Tibial artery (tissue), 4 donors: ENCODE results near the gene PTPRJ.

ENCODE experiments used
- DNase-seq, 2 donors: peaks; one replicate each; pipeline ENCODE4 v3.0.0-alpha.2; 2019
- H3K27ac ChIP-seq, 2 donors: fragments of 200-600 bp; sonication (generic) in 1 of 2; 1 replicate in 1 of 2; 2 replicates in 1 of 2; pipeline ENCODE4 v1.5.1; 2018 to 2019; ENCODE audit warnings: mild to moderate bottlenecking in 1 of 2
- H3K27me3 ChIP-seq, 2 donors: fragments of 200-600 bp; sonication (generic) in 1 of 2; one replicate each; pipeline versions ENCODE4 v1.5.1 to v1.6.0; 2016 to 2019
- H3K36me3 ChIP-seq, 3 donors: fragments of 200-600 bp; sonication (generic) in 2 of 3; one replicate each; pipeline ENCODE4 v1.5.1; 2016 to 2019; ENCODE audit warnings: mild to moderate bottlenecking in 2 of 3
- H3K4me1 ChIP-seq, 4 donors: fragments of 200-600 bp; sonication (generic) in 2 of 4; 1 replicate in 3 of 4; 2 replicates in 1 of 4; pipeline ENCODE4 v1.5.1; 2016 to 2019
- H3K4me3 ChIP-seq, 2 donors: fragments of 200-600 bp; sonication (generic) in 1 of 2; 1 replicate in 1 of 2; 2 replicates in 1 of 2; pipeline ENCODE4 v1.5.1; 2018 to 2019; ENCODE audit warnings: mild to moderate bottlenecking in 2 of 2
- H3K9me3 ChIP-seq, 3 donors: fragments of 200-600 bp; sonication (generic) in 1 of 3; one replicate each; pipeline ENCODE4 v1.5.1; 2016 to 2019
- intact Hi-C: fragments of 100-400 bp; cut with DNase I; formaldehyde crosslinking; loops from one replicate; pipeline ENCODE4 v1.15.0; 2023; ENCODE audit warnings: low total_unique reads
- TF ChIP-seq, protein P1 (sequence below), 2 experiments: fragments of 200-600 bp in 1 of 2; fragments of 450-650 bp in 1 of 2; IDR thresholded peaks; one replicate each; pipeline ENCODE4 v1.5.1; 2017 to 2019; ENCODE audit warnings: antibody characterized with exemption in 2 of 2, mild to moderate bottlenecking in 1 of 2, moderate library complexity in 1 of 2

Gene PTPRJ

DNA sequence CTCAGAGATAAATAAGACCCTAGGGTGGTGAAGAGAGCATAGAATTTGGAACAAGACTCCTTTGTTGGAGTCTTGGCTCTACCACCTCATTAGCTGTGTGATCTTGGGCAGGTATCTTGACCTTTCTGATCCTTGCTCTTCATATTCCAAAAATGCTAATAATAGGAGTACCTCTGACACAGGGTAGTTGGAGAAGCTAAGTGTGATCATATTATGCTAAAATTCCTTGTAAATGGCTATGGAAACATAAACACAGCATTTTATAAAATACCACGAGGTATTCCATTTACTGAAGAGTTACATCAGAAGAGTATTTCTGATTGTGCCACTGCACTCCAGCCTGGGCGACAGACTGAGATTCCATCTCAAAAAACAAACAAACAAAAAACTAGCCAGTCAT is 9.4 kb downstream of the PTPRJ start:
- Histone ChIP-seq H3K4me3 (no peak overlapping the region), H3K9me3 (no peaks in the 10 kb centered on the region), H3K36me3 (no peaks in the 10 kb centered on the region), H3K27ac (no peak overlapping the region), H3K27me3 (no peaks in the 10 kb centered on the region), H3K4me1 (peaks cover 0 to 9% (median 3%) of the 10 kb centered on the region in 4 donors)
- intact Hi-C loops, result loop anchor here (5.0 kb wide), 1 partner anchor 73 kb away; no protein-coding TSS in a partner anchor
- DNase-seq, result no peak
- TF ChIP-seq, protein P1, sequence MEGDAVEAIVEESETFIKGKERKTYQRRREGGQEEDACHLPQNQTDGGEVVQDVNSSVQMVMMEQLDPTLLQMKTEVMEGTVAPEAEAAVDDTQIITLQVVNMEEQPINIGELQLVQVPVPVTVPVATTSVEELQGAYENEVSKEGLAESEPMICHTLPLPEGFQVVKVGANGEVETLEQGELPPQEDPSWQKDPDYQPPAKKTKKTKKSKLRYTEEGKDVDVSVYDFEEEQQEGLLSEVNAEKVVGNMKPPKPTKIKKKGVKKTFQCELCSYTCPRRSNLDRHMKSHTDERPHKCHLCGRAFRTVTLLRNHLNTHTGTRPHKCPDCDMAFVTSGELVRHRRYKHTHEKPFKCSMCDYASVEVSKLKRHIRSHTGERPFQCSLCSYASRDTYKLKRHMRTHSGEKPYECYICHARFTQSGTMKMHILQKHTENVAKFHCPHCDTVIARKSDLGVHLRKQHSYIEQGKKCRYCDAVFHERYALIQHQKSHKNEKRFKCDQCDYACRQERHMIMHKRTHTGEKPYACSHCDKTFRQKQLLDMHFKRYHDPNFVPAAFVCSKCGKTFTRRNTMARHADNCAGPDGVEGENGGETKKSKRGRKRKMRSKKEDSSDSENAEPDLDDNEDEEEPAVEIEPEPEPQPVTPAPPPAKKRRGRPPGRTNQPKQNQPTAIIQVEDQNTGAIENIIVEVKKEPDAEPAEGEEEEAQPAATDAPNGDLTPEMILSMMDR (IDR thresholded peaks at IDR 0.05), result no peak

DNA sequence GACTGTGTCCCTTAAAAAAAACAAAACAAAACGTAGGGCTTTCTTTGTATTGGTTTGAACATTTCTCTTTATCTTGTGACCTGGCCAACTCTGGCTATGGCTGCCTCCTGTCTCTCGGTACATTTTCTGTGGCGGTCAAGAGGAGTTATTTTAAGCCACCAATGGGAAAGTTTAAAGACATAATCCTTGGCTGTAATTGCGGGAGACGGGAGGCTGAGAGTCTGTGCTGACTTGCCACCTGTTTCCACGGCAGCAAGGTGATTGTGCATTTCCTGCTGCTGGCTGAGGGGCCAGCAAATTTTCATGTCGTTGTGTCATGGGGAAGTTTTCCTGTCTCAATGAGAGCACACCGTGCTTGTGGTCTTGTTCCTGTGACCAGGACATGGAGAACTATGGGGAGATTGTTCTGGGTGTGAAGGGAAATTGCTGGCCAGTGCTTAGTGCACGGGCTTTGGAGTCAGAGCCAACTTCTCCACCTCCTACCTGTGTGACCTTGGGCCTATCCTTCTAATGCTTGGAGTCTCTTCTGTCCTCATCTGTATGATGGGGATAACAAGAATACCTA is 11.0 kb downstream of the PTPRJ start:
- TF ChIP-seq, protein P1 (IDR thresholded peaks at IDR 0.05), result no peak
- no peak for DNase-seq
- no peaks in the 10 kb centered on the region for H3K27me3 ChIP-seq
- intact Hi-C loops, result no loop called here
- peaks cover 0 to 9% (median 3%) of the 10 kb centered on the region in 4 donors for H3K4me1 ChIP-seq
- H3K27ac ChIP-seq, result no peak overlapping the region
- H3K36me3 ChIP-seq, result no peaks in the 10 kb centered on the region
- no peaks in the 10 kb centered on the region for H3K9me3 ChIP-seq
- H3K4me3 ChIP-seq, result no peak overlapping the region

- TF ChIP-seq, protein P1 (IDR thresholded peaks at IDR 0.05), result no peak
- intact Hi-C loops, result no loop called here
- Histone ChIP-seq H3K4me1 (peaks cover 0 to 9% (median 3%) of the 10 kb centered on the region in 4 donors), H3K36me3 (no peaks in the 10 kb centered on the region), H3K4me3 (no peak overlapping the region), H3K9me3 (no peaks in the 10 kb centered on the region), H3K27me3 (no peaks in the 10 kb centered on the region), H3K27ac (no peak overlapping the region)
- DNase-seq, result no peak
These were observed 11.5 kb downstream of the PTPRJ start for GRCh38 chr11:47991894-47992293.

GRCh38 chr11:47992959-47993820 is 12.8 kb downstream of the PTPRJ start:
- DNase-seq, result no peak
- intact Hi-C loops, result no loop called here
- no peak overlapping the region for H3K4me3 ChIP-seq
- no peak overlapping the region for H3K27ac ChIP-seq
- H3K36me3 ChIP-seq, result no peaks in the 10 kb centered on the region
- no peaks in the 10 kb centered on the region for H3K27me3 ChIP-seq
- H3K9me3 ChIP-seq, result no peaks in the 10 kb centered on the region
- TF ChIP-seq, protein P1 (IDR thresholded peaks at IDR 0.05), result no peak
- H3K4me1 ChIP-seq, result peaks cover 0 to 9% (median 3%) of the 10 kb centered on the region in 4 donors

DNA sequence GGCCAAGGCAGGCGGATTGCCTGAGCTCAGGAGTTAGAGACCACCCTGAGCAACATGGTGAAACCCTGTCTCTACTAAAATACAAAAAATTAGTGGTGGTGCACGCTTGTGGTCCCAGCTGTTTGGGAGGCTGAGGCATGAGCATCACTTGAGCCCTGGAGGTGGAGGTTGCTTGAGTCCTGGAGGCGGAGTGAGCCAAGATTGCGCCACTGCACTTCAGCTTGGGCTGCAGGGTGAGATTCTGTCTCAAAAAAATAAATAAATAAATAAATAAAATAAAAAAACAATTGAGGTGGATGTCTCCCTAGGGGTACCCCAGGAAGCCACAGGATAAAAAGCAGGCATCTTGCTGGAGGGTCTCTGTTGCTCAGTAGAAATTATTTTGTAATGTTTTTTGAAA is 14.1 kb downstream of the PTPRJ start:
- Histone ChIP-seq H3K4me3 (no peak overlapping the region), H3K27ac (no peak overlapping the region), H3K27me3 (no peaks in the 10 kb centered on the region), H3K36me3 (no peaks in the 10 kb centered on the region), H3K4me1 (peaks cover 0 to 9% (median 3%) of the 10 kb centered on the region in 4 donors), H3K9me3 (no peaks in the 10 kb centered on the region)
- intact Hi-C loops, result no loop called here
- TF ChIP-seq, protein P1 (IDR thresholded peaks at IDR 0.05), result no peak
- no peak for DNase-seq
